Astrocyte of the hippocampus (primary cell): ENCODE results near the gene FAM174C.
A peak's percentile ranks its signal among the peaks of the same experiment; 100 is the strongest.
"Not testable (repeated sequence)": the region's sequence is repeated elsewhere in the genome, so short reads cannot be mapped to it uniquely, and the experiment has no call there.

ENCODE experiments used
- DNase-seq: peaks from one replicate; pipeline ENCODE4 v3.0.0; 2011; ENCODE audit warnings: low read depth, low spot score

The FAM174C gene

GRCh38 chr19:1237027-1237659 is 38.2 kb upstream of the FAM174C start:
- DNase-seq, result peak; percentile 59

GRCh38 chr19:1237754-1238368 is 37.5 kb upstream of the FAM174C start, which contains the start of gene CBARP:
Gene CBARP (minus strand): TSS chr19:1238005. CDS start chr19:1236100, 1,905 bp downstream.
- peak; percentile 72 for DNase-seq

GRCh38 chr19:1238369-1239303 is 36.7 kb upstream of the FAM174C start:
- DNase-seq, result no peak

DNA sequence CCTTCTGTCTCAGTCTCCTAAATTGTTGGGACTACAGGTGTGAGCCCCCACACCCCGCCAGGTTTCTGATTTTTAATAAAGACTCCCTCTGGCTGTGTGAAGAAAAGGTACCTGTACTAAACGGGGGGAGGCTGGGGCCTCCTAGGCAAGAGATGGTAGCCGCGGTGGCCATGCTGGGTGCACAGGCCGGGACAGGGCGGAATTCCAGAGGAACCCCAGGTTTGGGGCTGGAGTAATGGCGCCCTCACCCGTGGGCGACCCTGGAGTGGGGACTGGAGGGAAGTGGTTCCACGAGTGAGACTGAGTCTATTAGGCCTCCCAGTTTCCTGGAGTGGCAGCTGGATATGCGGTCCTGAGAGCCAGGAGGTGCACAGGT is 35.9 kb upstream of the FAM174C start:
- no peak for DNase-seq

DNA sequence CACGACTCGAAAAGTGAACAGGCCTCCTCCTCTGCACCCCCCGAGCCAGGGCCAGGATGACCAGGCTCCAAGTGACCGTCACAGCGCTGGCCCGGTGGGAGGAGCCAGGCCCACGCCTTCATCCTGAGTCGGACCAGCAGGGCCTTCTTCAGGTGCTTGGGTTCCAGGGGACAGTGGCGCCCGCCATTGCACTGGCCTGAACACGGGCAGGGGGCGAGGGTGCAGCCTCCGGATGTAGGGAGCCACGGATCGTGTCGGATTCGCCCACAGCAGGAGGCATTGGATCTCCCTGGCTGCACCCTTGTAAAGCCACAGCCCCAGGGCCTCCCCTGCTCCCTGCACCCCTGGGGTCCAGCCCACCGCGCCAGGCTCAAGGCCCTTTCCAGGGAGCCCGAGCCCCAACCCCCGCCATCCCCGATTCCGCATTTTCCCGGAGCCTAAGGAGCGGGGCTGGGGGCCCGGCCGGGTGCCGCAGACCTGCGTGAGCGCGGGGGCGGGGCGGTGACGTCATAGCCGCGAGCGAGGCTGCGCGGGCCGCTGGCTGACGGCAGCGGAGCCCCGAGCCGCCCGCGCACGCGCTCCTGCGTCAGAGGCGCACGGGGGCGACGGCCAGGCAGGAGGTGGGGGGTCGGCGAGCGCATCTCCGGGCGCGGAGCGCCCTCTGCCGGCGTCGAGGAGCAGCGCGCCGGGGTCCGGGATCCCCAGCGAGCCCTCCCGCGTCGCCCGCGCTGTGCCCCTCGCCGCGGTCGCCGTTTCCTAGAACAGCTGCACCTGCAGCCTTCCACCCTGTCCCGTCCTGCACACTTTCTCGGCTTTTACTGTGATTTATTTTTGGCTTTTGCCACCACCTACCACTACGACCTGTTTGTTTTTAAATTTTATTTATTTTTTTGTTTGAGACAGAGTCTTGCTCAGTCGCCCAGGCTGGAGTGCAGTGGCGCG is 35.3 kb upstream of the FAM174C start:
- peak; percentile 97 for DNase-seq

- DNase-seq, result no peak
Observed at GRCh38 chr19:1240925-1241324, 34.4 kb upstream of the FAM174C start.

- DNase-seq, result peak; percentile 98
Observed at GRCh38 chr19:1241417-1242095, 33.8 kb upstream of the FAM174C start, which contains the start of gene ATP5F1D. Gene ATP5F1D (plus strand): TSS chr19:1241751. CDS start chr19:1241851, 100 bp downstream.

DNA sequence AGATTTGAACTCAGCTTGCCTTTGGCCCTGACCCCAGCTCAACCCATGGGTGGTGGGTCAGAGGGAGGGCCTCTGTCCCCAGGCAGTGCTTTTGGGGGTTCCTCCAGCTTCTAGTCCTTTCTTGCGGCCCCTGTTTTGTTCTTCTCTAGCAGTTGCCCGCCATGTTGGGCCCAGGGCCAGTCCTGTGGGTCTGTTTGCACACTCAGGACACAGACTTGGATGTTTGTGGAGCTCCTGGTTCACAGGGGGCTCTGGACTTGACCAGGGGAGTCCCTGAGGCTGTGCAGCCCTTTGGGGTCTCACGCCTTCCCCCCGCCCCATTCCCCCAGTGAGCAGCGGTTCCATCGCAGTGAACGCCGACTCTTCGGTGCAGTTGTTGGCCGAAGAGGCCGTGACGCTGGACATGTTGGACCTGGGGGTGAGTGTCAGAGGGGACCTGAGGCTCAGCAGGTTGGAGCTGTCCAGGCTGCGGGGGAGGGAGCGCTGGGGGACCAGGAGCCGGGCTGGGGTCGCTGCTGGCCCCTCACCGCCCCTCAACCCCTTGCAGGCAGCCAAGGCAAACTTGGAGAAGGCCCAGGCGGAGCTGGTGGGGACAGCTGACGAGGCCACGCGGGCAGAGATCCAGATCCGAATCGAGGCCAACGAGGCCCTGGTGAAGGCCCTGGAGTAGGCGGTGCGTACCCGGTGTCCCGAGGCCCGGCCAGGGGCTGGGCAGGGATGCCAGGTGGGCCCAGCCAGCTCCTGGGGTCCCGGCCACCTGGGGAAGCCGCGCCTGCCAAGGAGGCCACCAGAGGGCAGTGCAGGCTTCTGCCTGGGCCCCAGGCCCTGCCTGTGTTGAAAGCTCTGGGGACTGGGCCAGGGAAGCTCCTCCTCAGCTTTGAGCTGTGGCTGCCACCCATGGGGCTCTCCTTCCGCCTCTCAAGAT is 31.3 kb upstream of the FAM174C start:
- DNase-seq, result peak; percentile 92

DNA sequence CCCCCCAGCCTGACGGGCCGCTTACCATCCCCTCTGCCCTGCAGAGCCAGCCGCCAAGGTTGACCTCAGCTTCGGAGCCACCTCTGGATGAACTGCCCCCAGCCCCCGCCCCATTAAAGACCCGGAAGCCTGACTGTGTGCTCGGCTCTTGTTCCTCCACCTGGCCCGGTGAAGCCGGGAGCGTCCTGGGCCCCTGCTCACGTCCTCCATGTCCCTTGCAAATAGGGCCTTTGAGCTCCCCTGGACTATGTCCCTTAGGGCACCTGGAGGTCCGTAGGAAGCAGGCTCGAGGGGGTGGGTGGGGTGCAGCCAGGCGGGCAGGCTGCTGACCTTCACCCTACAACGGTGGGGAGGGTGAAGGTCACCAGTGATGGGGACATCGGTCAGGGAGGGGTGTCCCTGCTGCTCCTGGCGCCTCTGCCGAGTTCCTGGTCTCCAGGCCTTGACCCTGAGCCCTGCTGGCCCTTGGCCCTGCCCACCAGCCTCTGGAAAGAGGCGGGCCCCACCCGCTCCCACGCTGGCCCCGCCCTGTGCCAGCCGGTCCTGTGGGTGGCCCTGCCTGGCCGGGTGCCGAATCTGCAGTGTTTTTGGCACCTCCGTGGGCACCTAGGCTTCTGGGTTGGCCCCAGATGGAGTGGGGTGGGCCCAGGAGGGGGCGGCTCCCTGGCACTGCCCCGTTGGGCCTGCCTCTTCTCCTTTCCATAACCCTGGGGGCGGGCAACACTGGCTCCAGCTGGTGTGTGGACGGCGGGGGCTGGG is 30.5 kb upstream of the FAM174C start:
- DNase-seq, result no peak

DNA sequence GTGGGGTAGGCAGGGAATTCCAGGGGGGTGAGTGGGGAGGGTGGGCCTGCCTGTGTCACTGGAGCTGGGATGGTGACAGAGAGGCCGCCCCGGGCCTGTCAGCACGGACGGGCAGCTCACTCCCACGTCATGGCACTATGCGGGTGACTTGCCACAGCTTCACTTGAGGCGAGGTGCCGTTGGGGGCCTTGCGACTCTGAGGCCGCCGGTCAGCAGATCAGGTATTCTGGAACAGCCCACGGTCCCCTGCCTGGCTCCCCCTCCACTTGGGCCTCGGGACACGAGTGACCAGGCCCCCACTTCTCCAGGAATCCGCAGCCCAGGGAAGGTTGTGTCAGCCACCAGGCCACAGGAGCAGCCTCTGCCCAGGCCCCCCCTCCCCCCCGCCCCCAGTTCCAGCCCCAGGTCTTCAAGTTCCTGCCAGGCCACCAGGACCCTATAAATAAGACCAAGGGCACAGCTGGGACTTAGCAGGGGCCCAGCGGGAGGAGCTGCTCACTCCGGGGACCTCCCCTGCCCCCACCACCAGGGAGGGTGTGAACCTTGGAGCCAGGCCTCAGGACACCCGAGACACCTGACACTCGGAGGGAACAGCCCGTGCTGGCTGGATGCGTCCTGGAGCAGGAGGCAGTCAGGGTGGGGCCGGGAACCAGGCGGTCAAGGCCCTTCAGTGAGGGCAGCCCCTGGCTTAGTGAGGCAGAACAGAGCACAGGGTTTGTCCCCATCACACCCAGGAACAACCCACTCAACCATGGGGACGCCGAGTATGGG is 29.7 kb upstream of the FAM174C start:
- no peak for DNase-seq

GRCh38 chr19:1246265-1247087 is 28.9 kb upstream of the FAM174C start:
- not testable (repeated sequence) for DNase-seq

- no peak for DNase-seq
Observed at GRCh38 chr19:1247748-1248138, 27.6 kb upstream of the FAM174C start.

DNA sequence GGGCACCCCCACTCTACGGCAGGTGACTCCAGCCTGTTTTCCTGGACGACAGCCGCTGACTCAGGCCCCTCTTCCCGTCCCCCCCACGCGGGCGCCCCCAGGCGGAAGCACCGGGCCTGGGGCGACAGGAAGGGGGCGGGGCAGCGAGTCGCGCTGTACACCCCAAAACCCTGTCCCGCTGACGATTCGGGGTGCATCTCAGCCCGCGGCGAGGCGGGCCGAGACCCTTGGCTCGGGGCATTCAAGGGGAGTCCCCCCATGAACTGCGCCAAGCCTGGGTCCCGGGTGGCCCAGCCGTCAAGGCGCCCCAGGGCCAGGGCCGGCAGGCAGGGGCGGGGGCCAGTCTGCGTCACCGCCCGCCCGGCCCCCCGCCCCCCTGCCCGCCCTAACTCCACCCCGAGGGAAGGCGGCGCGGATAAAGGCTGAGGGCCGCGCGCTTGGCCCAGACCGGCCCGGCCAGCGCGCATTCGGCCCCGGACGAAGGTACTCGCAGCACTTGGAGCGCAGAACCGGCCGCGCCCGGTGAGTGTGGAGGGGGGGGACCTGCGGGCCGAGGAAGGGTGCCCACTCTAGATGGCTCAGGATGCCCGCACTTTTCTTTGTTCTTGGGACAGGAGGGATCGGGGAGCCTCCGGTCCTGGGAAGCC is 27.1 kb upstream of the FAM174C start, which contains the start of gene MIDN:
TSS of gene MIDN (plus strand) at position 445 of the 647 bp plus-strand sequence. CDS start 1,714 bp downstream, outside the sequence.
- DNase-seq, result peak; percentile 95

DNA sequence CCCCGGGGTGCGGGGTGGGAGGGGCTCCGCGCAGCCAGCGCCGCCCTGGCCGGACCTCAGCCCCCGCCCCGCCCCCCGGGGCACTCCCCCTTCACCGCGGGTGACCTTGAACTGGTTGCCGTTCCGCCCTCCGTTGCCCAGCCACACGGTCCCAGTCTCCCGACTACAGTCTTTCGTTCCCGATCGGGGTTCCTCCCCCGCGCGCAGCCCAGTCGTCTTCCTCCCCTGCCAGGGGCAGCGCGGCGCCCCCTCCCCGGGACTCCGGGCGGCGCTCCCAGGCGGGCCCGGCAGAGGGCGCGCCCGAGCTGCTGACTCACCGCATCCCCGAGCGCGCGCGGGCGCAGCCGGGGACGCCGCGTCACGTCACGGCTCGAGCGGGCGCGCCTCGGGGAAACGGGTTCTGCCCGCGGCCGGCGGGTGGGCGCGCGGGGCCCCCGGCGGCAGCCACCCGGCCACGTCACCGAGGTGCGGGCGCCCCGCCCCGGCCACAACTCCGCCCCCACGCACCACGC is 26.5 kb upstream of the FAM174C start:
- DNase-seq, result peak; percentile 92

GRCh38 chr19:1249298-1249989 is 25.9 kb upstream of the FAM174C start:
- DNase-seq, result peak; percentile 99
